Caki2 (cell line): ENCODE data around the gene AGL. TPM values are rescaled to one million over a fixed set of nuclear protein-coding genes. Genes with fewer than 3 reads are reported as not detected.
"Not testable (repeated sequence)": the region's sequence is repeated elsewhere in the genome, so short reads cannot be mapped to it uniquely, and the experiment has no call there.

Source experiments
- DNase-seq: peaks from one replicate; pipeline ENCODE4 v3.0.0-alpha.2; 2015; ENCODE audit warnings: low read depth
- in situ Hi-C: cut with HindIII; loops from 2 replicates; pipeline ENCODE4 v1.10.0; 2016; ENCODE audit warnings: low sequenced_read_pairs, low pct_unique_long_range_greater_than_20kb, mixed read lengths
- total RNA-seq: library from RNA; depleted of rRNA; stranded (reverse); fragments of >200 nt; shearing (Covaris generic); gene quantifications from 2 replicates; pipeline ENCODE4 v1.2.3, GENCODE V29; 2014; ENCODE audit warnings: low replicate concordance

The AGL gene
- total RNA-seq, 1 experiment from 2014 or later: 4.8 TPM

DNA sequence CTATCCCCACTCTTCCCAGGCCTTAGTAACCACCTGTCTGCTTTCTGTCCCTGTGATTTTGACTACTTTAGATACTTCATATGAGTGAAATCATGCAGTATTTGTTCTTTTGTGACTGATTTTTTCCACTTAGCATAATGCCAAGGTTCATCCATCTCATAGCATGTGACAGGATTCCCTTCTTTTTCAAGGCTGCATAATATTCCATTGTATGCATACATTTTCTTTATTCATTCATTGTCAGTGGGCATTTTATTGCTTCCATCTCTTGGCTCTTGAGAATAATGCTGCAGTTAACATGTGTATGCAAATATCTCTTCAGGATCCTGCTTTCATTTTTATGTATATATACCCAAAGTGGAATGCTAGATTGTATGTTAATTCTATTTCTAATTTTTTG is 56.4 kb downstream of the AGL start:
- in situ Hi-C loops: no loop called here
- DNase-seq: no peak

DNA sequence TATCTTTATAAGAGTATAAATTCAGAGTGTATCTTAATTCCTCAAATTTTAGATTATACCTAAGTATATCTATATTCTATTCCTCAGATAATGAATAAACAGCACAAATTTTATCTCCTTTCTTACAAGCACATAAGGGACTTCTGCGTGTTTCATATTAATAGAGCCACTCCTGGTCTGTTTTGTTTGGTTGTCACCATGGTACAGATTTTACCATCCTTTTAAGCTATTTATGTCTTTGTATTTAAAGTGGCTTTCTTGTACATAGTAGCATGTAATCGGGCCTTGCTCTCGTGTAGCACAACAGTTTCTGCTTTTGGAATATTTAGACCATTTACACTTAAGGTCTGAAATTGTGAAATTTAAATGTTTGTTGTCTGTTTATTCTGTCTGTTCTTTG is 67.1 kb downstream of the AGL start:
- no peak for DNase-seq
- in situ Hi-C loops: no loop called here

DNA sequence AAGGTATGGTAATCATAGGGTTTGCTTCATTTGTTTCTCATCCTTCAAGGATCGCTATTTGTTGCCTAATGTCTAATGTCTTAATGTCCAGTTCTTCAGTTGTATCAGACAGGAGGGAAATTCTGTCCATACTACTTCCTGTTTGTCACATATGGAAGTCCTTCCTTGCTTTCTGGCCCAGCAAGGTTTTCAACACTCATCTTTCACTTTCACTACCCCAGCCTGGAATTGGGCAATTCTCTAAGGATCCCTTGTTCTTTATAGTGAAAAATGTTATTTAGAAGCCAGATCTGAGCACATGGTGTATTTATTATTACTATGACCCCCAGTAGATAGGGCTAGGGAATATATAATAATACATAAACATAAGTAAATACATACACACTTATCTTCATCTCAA is 69.1 kb downstream of the AGL start:
- DNase-seq: no peak
- in situ Hi-C loops: no loop called here

DNA sequence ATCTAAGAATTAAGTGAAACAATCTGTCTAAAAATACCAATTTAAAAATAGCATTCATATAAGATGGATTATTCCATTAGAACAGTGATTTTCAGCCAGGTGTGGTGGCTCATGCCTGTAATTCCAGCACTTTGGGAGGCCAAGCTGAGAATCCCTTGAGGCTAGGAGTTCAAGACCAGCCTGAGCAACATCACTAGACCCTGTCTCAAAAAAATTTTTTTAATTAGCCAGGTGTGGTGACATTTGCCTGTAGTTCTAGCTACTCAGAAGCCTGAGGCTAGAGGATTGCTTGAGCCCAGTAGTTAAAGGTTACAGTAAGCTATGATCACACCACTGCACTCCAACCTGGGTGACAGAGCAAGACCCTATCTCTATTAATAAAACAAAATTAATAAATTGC is 84.6 kb downstream of the AGL start:
- no peak for DNase-seq
- in situ Hi-C loops: no loop called here

DNA sequence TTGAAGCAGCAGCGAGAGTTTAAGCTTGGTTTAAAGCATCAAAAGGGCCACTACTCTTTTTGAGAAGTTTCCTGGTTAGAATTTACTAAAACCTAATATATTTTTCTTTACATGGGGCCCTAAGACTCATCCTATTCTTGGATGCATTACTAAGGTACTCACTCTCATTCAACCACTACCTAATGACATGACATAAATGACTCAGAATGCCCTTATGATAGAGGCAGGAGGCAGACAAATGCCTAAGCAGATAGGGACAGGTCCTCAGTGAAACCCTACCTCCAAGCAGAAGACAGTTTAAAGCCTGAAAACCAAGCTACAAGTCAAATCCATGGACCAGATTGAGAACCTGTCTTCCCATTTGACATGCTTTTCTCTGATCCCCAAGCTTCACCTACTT is 85.4 kb downstream of the AGL start:
- in situ Hi-C loops: no loop called here
- DNase-seq: no peak

DNA sequence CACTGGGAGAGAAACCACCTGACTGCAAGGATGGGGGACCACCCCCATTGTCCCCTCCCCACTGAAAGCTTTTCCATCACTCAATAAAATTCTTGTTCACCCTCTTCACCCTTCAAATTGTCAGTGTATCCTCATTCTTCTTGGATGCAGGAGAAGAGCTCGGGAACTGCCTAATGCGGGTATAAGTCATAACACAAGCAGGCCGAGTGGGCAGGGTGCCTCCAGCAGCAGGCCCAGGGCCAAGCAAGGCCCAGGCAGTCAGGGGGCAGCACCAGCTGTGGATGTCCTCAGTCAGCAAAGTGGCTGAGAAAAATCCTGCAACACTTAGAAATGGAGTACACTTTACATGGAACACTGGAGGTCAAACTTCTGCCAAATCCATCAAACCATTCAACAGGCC is 85.9 kb downstream of the AGL start:
- DNase-seq: no peak

DNA sequence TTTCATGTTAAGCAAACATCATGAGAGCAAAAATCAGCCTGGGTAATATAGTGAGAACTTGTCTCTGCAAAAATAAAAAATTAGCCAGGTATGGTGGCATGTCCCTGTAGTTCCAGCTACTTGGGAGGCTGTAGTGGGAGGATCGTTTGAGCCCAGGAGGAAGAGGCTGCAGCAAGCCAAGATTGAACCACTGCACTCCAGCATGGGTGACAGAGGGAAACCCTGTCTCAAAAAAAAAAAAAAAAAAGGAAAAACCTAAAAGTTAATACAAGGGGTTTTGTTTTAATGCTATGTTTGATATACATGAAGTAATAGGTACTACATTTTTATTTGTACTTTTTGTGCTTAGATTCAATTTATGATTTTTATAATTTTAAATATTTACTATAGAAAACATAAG is 92.6 kb downstream of the AGL start:
- in situ Hi-C loops: no loop called here
- DNase-seq: no peak

More for the DNA sequence above, 85.9 kb downstream of the AGL start:
- in situ Hi-C loops: no loop called here

DNA sequence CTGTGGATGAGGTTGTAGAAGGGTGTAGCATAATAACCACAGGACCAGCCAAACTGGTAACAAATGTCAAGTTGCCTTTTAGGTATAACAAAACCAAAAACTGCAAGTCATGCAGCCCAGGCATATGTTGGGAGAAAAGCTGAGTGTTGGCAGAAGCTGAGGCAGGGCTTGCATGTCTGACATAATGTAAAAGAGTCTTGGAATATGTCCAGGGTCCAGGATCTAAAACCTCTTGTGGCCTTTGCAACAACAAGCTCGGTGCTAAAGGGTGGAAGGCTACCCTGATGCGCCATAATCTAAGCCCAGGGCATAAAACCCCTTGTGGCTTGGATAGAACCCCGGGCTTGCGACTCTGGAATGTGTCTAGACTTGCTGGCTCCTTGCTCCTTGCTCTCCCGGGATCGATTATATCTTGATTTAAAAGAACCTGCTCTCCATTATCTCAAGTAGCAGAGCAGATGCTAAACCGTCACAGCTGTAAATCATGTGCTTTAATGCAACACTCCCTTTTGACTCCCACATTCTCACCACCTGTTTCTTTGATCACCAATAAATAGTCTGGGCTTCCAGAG is 93.1 kb downstream of the AGL start:
- peak; percentile 8 for DNase-seq
- in situ Hi-C loops: no loop called here

DNA sequence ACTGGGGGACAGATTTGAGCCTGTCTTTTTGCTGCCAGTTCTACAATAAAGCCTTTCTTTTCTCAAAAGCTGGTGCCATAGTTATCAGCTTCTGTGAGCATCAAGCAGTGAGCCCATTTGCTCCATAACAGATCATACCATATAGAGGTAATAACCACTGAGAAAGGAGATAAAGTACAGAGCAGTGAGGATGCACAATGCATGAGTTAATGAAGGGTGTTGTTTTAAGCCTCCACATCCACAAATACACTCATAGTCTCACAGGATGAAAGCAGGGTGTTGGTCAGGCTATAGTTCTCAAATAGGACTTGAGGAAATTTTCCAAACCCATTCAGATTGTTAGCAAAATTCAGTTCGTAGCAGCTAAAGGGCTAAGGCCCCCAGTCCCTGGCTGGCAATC is 94.0 kb downstream of the AGL start:
- no peak for DNase-seq
- in situ Hi-C loops: no loop called here

DNA sequence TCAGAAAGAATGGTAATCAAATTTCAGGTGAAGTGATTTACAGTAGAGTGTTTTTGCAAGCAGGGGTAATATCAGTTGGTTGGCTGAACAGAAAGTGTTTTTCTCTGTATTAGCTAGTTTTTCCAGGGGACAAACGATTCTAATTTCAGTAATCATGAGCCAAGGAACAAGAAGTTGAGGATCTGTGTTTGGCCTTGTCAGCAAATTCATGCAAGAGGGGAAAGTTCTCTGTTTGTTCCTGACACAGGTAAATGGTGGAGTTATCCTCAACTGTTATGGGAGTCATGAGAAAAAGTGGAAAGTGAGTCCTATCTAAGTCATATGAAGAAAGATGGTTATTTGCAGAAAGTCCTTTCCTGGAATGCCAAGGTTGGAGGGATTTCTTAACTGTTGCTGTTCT is 95.0 kb downstream of the AGL start:
- no peak for DNase-seq
- in situ Hi-C loops: no loop called here

DNA sequence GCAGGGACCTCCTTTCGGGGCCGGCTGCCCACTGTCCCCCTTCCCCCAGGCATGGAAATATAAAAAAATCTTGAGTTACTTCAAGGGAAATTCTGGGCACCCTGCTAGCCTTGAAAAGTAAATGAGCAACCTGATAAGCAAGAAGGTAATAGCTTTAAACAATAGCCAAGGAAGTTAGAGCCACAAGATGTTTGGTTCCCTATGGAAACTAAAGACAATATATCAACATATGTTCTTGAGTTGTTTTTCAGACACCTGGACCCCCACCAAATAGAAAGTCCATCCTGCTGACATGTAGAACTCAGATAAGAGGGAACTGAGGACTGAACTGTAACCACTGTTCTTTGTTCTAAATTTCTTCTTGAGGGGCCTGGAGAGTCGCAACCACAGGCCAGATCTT is 100.3 kb downstream of the AGL start:
- DNase-seq: no peak
- in situ Hi-C loops: no loop called here

DNA sequence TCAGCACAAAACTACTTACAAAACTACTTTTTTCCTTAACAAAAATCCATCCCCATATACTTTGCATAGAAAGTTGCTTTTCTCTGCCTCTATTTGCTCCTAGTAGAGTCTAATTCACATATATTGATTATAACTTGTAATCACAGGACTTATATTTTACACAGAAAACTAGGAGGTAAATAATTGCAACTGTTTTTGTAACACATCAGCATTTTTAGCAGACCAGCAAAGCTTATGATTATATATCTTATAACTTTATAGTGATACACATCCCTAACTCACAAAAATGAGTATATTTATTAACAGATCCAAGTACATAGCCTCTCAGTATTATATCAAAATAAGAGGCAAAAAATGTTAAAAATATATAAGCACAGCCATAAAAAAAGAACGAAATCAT is 102.4 kb downstream of the AGL start:
- no peak for DNase-seq
- in situ Hi-C loops: no loop called here

DNA sequence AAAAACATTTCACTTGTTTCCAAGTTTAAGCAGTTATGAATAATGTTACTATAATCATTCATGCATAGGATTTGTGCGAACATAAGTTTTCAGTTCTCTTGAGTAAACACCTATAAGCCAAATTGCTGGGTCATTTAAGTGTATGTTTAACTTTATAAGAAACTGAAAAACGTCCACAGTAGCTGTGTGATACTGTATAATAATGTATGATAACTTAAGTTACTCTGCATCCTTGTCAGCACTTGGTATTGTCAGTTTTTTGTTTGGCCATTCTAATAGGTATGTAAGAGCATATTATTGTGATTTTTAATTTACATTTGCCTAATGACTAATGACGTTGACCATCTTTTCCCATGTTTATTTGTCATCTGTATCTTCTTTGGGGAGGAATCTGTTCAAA is 105.2 kb downstream of the AGL start:
- no peak for DNase-seq
- in situ Hi-C loops: no loop called here

DNA sequence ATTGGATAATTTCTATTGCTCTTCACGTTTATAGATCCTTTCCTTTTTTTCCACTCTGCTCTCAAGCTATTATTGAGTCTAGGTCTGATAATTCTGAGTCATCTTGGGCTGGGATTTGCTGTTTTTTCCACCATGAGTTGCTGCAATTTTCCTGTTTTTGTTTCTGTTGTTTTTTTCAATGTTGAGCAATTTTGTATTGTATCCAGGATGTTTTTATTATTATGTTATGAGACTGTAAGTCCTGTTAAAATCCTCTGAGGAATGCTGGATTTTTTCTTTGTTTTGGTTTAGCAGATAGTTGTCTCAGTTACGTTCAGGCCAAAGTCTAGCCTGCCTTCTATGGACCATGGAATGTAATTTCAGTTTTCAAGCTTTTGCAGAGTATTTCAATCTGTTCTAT is 106.6 kb downstream of the AGL start:
- in situ Hi-C loops: no loop called here
- peak; percentile 0 for DNase-seq

DNA sequence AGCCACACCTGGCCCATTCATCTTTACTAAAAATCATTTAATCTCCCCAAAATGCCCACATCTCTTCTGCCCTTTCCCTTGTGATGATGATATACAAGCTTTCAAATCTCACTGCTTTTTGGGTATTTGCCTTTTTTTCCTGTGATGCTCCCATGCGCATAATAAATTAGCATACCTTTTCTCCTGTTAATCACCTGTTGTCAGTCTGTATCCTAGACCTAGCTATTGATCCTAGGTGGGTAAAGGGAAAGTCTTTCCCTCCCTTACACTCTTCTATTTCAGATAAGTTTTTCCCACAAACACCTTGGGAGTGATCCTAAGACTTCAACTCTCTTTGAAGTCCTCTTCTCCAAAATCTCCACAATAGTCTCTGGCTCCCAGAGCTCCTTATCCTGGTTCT is 107.7 kb downstream of the AGL start:
- no peak for DNase-seq
- in situ Hi-C loops: no loop called here

DNA sequence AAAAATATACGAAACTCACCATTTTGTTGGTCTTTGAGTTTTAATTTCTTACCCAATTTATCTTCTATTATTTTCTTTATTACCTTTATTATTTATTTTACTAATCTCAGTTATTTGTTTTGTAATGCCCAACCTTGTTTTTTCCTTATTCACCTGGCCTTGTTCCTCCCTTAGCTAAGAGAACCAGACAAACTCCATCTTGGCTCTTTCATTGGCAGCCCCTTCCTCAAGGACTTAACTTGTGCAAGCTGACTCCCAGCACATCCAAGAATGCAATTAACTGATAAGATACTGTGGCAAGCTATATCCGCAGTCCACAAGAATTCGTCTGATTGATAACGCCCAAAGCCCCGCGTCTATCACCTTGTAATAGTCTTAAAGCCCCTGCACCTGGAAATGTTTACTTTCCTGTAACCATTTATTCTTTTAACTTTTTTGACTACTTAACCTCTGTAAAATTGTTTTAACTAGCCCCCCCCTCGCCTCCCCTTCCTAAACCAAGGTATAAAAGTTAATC is 109.1 kb downstream of the AGL start:
- in situ Hi-C loops, DNase-seq: not testable (repeated sequence)

DNA sequence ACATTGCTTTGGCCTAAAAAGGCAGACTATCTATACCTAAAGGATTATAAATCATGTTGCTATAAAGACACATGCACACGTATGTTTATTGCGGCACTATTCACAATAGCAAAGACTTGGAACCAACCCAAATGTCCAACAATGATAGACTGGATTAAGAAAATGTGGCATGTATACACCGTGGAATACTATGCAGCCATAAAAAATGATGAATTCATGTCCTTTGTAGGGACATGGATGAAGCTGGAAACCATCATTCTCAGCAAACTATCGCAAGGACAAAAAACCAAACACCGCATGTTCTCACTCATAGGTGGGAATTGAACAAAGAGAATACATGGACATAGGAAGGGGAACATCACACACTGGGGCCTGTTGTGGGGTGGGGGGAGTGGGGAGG is 110.1 kb downstream of the AGL start:
- DNase-seq, in situ Hi-C loops: not testable (repeated sequence)

DNA sequence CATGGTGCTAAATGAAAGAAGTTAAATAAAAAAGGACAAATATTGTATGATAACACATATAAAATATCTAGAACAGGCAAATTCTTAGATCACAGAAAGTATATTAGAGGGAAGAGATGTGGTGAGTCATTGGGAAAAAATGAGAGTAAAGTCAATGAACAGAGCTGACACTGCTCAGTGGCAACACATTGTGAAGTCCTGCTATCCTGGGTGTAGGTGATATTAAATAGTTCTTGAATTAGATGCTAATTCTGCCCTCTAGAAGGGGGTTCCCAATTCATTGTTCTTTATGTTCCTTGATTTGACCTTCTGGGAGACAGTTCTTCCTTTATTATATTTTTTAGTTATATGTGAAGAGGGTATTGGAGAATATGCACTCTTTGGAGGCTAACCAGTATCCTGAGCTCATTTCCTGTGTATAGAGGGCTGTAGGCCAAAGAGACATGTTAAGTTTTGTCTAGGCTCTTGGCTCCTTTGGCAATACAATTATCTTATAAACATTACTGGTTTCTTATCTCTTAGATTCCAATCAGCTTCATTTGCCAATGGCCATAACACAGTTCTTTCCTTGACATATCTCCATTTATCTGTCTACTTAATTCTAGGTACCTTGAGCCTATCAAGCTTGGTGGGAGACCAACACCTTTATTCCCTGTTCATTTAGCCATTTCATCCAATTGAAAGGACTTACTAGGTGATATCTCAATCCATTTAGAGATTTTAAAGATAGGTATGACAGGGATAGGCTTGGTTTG is 113.1 kb downstream of the AGL start:
- DNase-seq: no peak
- in situ Hi-C loops: no loop called here

DNA sequence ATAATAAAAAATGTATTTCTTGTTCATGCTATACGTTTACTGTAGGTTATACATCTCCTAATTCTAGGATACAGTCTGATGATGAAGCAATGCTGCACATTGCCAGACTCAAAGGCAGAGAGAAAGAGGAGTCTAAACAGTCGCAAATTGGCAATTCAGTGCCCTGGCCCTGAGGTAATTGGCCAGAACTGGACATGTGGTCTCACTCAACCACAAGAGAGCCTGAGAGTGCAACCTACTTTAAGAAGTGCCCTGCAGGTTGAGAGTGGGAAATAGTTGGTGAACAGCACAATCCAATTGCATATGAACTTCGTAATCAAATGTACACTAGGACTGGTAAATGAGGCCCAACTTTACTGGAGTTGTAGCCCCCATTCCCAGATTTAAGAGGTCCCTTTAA is 114.6 kb downstream of the AGL start:
- in situ Hi-C loops: no loop called here
- no peak for DNase-seq
